ENCODE measurements around the gene SCN10A. TPM values are rescaled to one million over a fixed set of nuclear protein-coding genes. Genes with fewer than 3 reads are reported as not detected.

SCN10A gene
- total and polyA plus RNA-seq, 2 experiments from 2014 or later, result not detected

GRCh38 chr3:38653685-38654537 is 162.1 kb downstream of the SCN10A start:
- Histone ChIP-seq H3K4me1 (ENCODE audit: low read depth) (peaks cover 27% of the 10 kb centered on the region), H3K36me3 (no peaks in the 10 kb centered on the region), H3K27ac (no peak overlapping the region), H3K4me3 (no peak overlapping the region), H3K27me3 (peaks cover 65% of the 10 kb centered on the region), H3K9me3 (ENCODE audit: low read depth) (no peaks in the 10 kb centered on the region)
- TF ChIP-seq, protein P1, sequence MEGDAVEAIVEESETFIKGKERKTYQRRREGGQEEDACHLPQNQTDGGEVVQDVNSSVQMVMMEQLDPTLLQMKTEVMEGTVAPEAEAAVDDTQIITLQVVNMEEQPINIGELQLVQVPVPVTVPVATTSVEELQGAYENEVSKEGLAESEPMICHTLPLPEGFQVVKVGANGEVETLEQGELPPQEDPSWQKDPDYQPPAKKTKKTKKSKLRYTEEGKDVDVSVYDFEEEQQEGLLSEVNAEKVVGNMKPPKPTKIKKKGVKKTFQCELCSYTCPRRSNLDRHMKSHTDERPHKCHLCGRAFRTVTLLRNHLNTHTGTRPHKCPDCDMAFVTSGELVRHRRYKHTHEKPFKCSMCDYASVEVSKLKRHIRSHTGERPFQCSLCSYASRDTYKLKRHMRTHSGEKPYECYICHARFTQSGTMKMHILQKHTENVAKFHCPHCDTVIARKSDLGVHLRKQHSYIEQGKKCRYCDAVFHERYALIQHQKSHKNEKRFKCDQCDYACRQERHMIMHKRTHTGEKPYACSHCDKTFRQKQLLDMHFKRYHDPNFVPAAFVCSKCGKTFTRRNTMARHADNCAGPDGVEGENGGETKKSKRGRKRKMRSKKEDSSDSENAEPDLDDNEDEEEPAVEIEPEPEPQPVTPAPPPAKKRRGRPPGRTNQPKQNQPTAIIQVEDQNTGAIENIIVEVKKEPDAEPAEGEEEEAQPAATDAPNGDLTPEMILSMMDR (IDR thresholded peaks at IDR 0.05; ENCODE audit: low read depth, low read length), result no peak
- no peak for DNase-seq (ENCODE audit: low read depth in 1 of 2, low spot score in 1 of 2)

DNA sequence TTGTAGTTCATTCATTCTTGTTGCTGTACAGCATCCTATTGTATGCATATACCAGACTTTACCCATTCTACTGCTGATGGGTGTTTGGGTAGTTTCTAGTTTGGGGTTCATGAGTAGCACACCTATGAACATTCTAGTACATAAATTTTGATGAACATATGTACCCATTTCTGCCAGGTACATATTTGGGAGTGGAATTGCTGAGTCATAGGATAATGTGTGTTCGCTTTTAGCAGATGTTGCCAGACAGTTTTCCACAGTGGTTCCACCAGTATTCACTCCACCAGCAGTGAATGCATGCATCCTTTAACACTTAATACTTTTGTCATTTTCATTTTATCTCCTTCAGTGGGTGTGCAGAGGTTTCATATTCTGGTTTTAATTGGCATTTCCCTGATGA is 163.1 kb downstream of the SCN10A start:
- no peak for DNase-seq (ENCODE audit: low read depth in 1 of 2, low spot score in 1 of 2)
- no peak overlapping the region for H3K27ac ChIP-seq
- H3K27me3 ChIP-seq, result peaks cover 74% of the 10 kb centered on the region
- no peaks in the 10 kb centered on the region for H3K36me3 ChIP-seq
- no peaks in the 10 kb centered on the region for H3K9me3 ChIP-seq (ENCODE audit: low read depth)
- TF ChIP-seq, protein P1 (IDR thresholded peaks at IDR 0.05; ENCODE audit: low read depth, low read length), result no peak
- H3K4me1 ChIP-seq (ENCODE audit: low read depth), result peaks cover 17% of the 10 kb centered on the region
- H3K4me3 ChIP-seq, result no peak overlapping the region

- Histone ChIP-seq H3K4me3 (no peak overlapping the region), H3K27me3 (peaks cover 85% of the 10 kb centered on the region), H3K4me1 (ENCODE audit: low read depth) (peaks cover 11% of the 10 kb centered on the region), H3K9me3 (ENCODE audit: low read depth) (no peaks in the 10 kb centered on the region), H3K36me3 (no peaks in the 10 kb centered on the region), H3K27ac (no peak overlapping the region)
- TF ChIP-seq, protein P1 (IDR thresholded peaks at IDR 0.05; ENCODE audit: low read depth, low read length), result peak; percentile 98
- peak; percentile 68 to 80 for DNase-seq (ENCODE audit: low read depth in 1 of 2, low spot score in 1 of 2)
Measured at GRCh38 chr3:38651153-38651789, 164.7 kb downstream of the SCN10A start.

DNA sequence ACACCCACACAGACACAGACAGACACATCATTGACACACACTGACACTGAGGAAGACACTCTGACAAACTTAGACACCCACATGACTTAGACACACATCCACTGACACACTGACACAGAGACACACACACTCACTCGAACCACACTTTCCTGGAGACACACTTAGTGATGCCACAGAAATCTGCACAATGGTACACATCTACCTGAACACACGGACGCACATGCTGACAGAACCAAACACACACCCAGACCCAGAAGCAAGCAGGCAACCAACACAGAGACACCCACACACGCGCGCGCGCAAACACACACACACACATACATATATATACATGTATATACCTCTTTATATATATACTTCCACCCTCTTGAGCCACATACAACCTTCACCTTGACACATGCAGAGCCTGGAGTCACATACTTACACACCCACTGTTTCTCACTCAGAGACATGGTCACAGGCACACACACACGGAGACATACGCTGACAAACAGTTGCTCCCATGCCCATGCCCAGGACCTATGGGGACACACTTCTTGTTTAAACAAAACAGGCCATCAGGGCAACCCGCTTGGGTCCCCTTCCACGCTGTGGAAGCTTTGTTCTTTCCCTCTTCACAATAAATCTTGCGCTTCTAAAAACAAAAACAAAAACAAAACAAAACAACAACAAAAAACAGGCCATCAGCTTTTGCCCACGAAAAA is 165.6 kb downstream of the SCN10A start:
- no peaks in the 10 kb centered on the region for H3K36me3 ChIP-seq
- no peaks in the 10 kb centered on the region for H3K9me3 ChIP-seq (ENCODE audit: low read depth)
- no peak for DNase-seq (ENCODE audit: low read depth in 1 of 2, low spot score in 1 of 2)
- H3K4me1 ChIP-seq (ENCODE audit: low read depth), result peaks cover 17% of the 10 kb centered on the region
- peaks cover 85% of the 10 kb centered on the region for H3K27me3 ChIP-seq
- H3K4me3 ChIP-seq, result no peak overlapping the region
- H3K27ac ChIP-seq, result no peak overlapping the region
- TF ChIP-seq, protein P1 (IDR thresholded peaks at IDR 0.05; ENCODE audit: low read depth, low read length), result no peak

- Histone ChIP-seq H3K4me1 (ENCODE audit: low read depth) (peaks cover 17% of the 10 kb centered on the region), H3K27ac (no peak within 1 kb of the TSS), H3K27me3 (peaks cover 80% of the 10 kb centered on the region), H3K4me3 (peak within 1 kb of the TSS; percentile 51), H3K9me3 (ENCODE audit: low read depth) (no peaks in the 10 kb centered on the region), H3K36me3 (no peaks in the 10 kb centered on the region)
- DNase-seq (ENCODE audit: low read depth in 1 of 2, low spot score in 1 of 2), result peak; percentile 38 to 76
- TF ChIP-seq, protein P1 (IDR thresholded peaks at IDR 0.05; ENCODE audit: low read depth, low read length), result no peak
Measured at GRCh38 chr3:38649500-38650247, 166.3 kb downstream of the SCN10A start, which contains the start of gene SCN5A. SCN5A (minus strand) TSS chr3:38649687; CDS start chr3:38633307, 16,380 bp downstream.
